Left lung (tissue), 10 donors: ENCODE data around the gene CD52. TPM values are rescaled to one million over a fixed set of nuclear protein-coding genes. Genes with fewer than 3 reads are reported as not detected.

Source experiments
- ATAC-seq: fragments of 200-7000 bp; cut with Tn5 transposase; one replicate; pipeline ENCODE4 v1.9.1; 2020; ENCODE audit warnings: moderate library complexity
- DNase-seq, 4 donors: peaks; one replicate each; pipeline ENCODE4 v3.0.0-alpha.2; 2013 to 2020
- H3K27ac ChIP-seq, 2 donors: fragments of 200-600 bp; sonication (generic) in 1 of 2; one replicate each; pipeline versions ENCODE4 v1.5.0 to v1.8.0; 2020 to 2021
- H3K27me3 ChIP-seq, 2 donors: fragments of 200-600 bp; sonication (generic) in 1 of 2; one replicate each; pipeline versions ENCODE4 v1.5.0 to v1.8.0; 2020 to 2021
- H3K36me3 ChIP-seq, 2 donors: fragments of 200-600 bp; sonication (generic) in 1 of 2; one replicate each; pipeline versions ENCODE4 v1.5.0 to v1.8.0; 2020 to 2021
- H3K4me1 ChIP-seq, 2 donors: fragments of 200-600 bp; one replicate each; pipeline ENCODE4 v1.8.0; 2021
- H3K4me3 ChIP-seq, 2 donors: fragments of 200-600 bp; sonication (generic) in 1 of 2; one replicate each; pipeline versions ENCODE4 v1.5.0 to v1.8.0; 2020 to 2021; ENCODE audit warnings: mild to moderate bottlenecking in 1 of 2
- H3K9me3 ChIP-seq, 2 donors: fragments of 200-600 bp; sonication (generic) in 1 of 2; one replicate each; pipeline versions ENCODE4 v1.5.0 to v1.8.0; 2020 to 2021
- CTCF ChIP-seq, 2 donors: fragments of 200-600 bp; sonication (generic) in 1 of 2; IDR thresholded peaks; one replicate each; pipeline versions ENCODE4 v1.5.0 to v1.8.0; 2021; ENCODE audit warnings: antibody characterized with exemption in 2 of 2
- intact Hi-C, 2 donors: fragments of 100-400 bp; cut with DNase I; formaldehyde crosslinking; loops; one replicate each; pipeline versions ENCODE4 v1.11.2 to v1.14.2; 2022
- polyA plus RNA-seq, 6 donors: library from polyadenylated mRNA; unstranded; fragments of 120-200 nt; gene quantifications; one replicate each; pipeline ENCODE4 v1.2.1, GENCODE V29; 2013; ENCODE audit not compliant: insufficient read length in 6 of 6
- total RNA-seq, 2 donors: library from RNA; stranded (reverse); fragmentation: NEBNext Ultra II Directional; extraction: Animal tissue kit (Norgen Biotek cat#: 25700); gene quantifications; one replicate each; pipeline ENCODE4 v1.2.1, GENCODE V29; 2021
- donor health status: DM: no; HTN: yes; CAD: no.
- donor health status: DM: no; HTN: no; CAD: no.

The CD52 gene
- total and polyA plus RNA-seq, 8 donors: 2.6 to 170 (median 6.1) TPM

GRCh38 chr1:26315874-26316850 lies 1.6 kb upstream of the CD52 start:
- ATAC-seq (no peak), DNase-seq (no peak)
- Histone ChIP-seq H3K27me3 (peaks cover 0 to 5% of the 10 kb centered on the region in 2 donors), H3K36me3 (no peaks in the 10 kb centered on the region), H3K9me3 (no peaks in the 10 kb centered on the region), H3K4me3 (no peak overlapping the region), H3K4me1 (peaks cover 0 to 74% of the 10 kb centered on the region in 2 donors), H3K27ac (peak overlapping the region in 1 of 2 donors; percentile 77)
- no peak for TF ChIP-seq CTCF (IDR thresholded peaks at IDR 0.05)
- intact Hi-C loops: no loop called here

- ATAC-seq: no peak
- DNase-seq: no peak
- Histone ChIP-seq H3K9me3 (no peaks in the 10 kb centered on the region), H3K36me3 (no peaks in the 10 kb centered on the region), H3K4me1 (peaks cover 0 to 83% of the 10 kb centered on the region in 2 donors), H3K27ac (peak overlapping the region in 1 of 2 donors; percentile 77), H3K4me3 (peak overlapping the region in 1 of 2 donors; percentile 41), H3K27me3 (peaks cover 0 to 5% of the 10 kb centered on the region in 2 donors)
- intact Hi-C loops: no loop called here
- no peak for TF ChIP-seq CTCF (IDR thresholded peaks at IDR 0.05)
Measured at GRCh38 chr1:26317146-26317545, 612 bp upstream of the CD52 start.

DNA sequence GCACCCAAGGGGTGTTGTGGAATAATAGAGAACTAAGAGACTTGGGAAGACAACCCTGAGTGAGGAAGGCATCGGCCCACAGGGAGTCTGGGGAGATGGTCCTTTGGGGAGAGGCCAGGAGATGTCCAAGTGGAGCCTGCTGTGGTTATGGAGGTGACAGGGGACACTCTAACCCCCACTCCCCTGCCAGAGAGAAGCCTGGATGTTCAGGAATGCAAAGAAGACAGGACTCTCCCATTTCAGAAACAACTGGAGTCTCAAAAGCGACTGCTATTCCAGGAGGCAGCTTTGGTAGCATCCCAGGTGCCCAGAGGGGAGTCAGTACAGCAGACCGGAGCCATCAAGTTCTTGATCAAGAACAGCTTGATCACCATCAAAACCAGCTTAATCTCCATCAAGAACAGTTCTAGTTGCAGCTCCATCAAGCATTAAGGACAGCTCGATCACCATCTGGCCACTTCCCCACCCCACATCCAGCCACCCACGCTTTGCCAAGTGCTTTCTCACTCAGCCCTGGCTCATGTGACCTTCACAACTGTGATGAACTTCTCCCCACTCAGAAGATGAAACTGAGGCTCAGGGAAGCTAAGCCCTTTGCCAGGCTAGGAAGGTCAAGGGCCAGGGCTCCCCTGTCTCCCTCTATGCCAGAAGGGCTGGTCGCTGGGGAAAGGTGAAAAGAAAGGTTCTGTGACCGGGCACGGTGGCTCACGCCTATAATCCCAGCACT lies 743 bp downstream of the CD52 start:
- peaks cover 0 to under 1% of the 10 kb centered on the region in 2 donors for H3K36me3 ChIP-seq
- H3K27me3 ChIP-seq: peaks cover 0 to 5% of the 10 kb centered on the region in 2 donors
- peaks cover 0 to 83% of the 10 kb centered on the region in 2 donors for H3K4me1 ChIP-seq
- H3K4me3 ChIP-seq: peak overlapping the region in 1 of 2 donors; percentile 41
- intact Hi-C loops: no loop called here
- no peaks in the 10 kb centered on the region for H3K9me3 ChIP-seq
- ATAC-seq (peak; percentile 43), DNase-seq (peak in 1 of 4 donors; percentile 77)
- no peak for TF ChIP-seq CTCF (IDR thresholded peaks at IDR 0.05)
- H3K27ac ChIP-seq: peak overlapping the region; percentile 47 to 62

DNA sequence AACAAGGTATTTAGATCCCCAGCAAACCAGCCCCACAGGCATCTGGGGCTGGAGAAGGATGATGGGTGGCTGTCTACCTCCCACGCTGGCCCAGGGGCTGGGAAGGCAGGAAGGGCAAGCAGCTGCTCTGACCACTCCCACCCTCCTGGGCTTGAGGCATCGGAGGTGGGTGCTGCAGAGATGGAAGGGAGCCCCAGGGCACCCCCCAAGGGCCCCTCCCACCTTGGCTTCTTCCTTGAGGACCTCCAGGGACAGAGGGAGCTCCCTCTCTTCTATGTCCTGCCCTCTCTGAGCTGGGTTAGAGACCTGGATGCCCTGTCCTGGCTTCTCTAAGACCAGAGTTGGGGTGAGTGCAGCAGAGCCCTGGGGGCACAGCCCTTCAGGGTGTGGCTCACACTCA lies 3.1 kb downstream of the CD52 start:
- no peak for TF ChIP-seq CTCF (IDR thresholded peaks at IDR 0.05)
- Histone ChIP-seq H3K27ac (no peak overlapping the region), H3K27me3 (peaks cover 0 to 5% of the 10 kb centered on the region in 2 donors), H3K4me3 (no peak overlapping the region), H3K4me1 (peaks cover 0 to 61% of the 10 kb centered on the region in 2 donors), H3K9me3 (no peaks in the 10 kb centered on the region), H3K36me3 (peaks cover 0 to 7% of the 10 kb centered on the region in 2 donors)
- DNase-seq (no peak), ATAC-seq (no peak)
- intact Hi-C loops: loop anchor here in 1 of 2 donors (5.0 kb wide), 1 partner anchor 39 kb away; the partner anchor contains the start of gene SH3BGRL3
